Peyer's patch (tissue), 4 donors: ENCODE results near the gene TVP23C.

ENCODE experiments used
- CTCF ChIP-seq, 6 experiments: fragments of 450-650 bp in 4 of 6; fragments of 200-600 bp in 2 of 6; sonication (generic) in 1 of 6; IDR thresholded peaks; one replicate each; pipeline ENCODE4 v1.5.1; 2017 to 2019; ENCODE audit warnings: antibody characterized with exemption in 6 of 6, mild to moderate bottlenecking in 3 of 6, moderate library complexity in 1 of 6
- POLR2A ChIP-seq, 2 donors: fragments of 450-650 bp; IDR thresholded peaks; one replicate each; pipeline ENCODE4 v1.5.1; 2017; ENCODE audit warnings: antibody characterized with exemption in 2 of 2, mild to moderate bottlenecking in 2 of 2, moderate library complexity in 2 of 2

- no peak for TF ChIP-seq CTCF (IDR thresholded peaks at IDR 0.05)
- TF ChIP-seq POLR2A (IDR thresholded peaks at IDR 0.05), result no peak
These were observed 69.6 kb downstream of the TVP23C start for GRCh38 chr17:15493693-15494035.
